GM10847 (cell line): ENCODE results near the gene VIL1.
A peak's percentile ranks its signal among the peaks of the same experiment; 100 is the strongest.

Experiments
- POLR2A ChIP-seq: IDR thresholded peaks from 2 replicates; pipeline ENCODE4 v1.6.1; 2011; ENCODE audit not compliant: insufficient read length; ENCODE audit errors: extremely low read depth

Gene VIL1

GRCh38 chr2:218392459-218392858, 26.5 kb upstream of the VIL1 start:
- TF ChIP-seq POLR2A: no peak

- TF ChIP-seq POLR2A: no peak
These were observed 25.9 kb upstream of the VIL1 start for GRCh38 chr2:218392891-218393462.

- TF ChIP-seq POLR2A: no peak
These were observed 25.1 kb upstream of the VIL1 start for GRCh38 chr2:218393750-218394290.

GRCh38 chr2:218394298-218395089, 24.4 kb upstream of the VIL1 start:
- TF ChIP-seq POLR2A: no peak

GRCh38 chr2:218395090-218395444, 23.9 kb upstream of the VIL1 start:
- no peak for TF ChIP-seq POLR2A

GRCh38 chr2:218395456-218395825, 23.5 kb upstream of the VIL1 start:
- TF ChIP-seq POLR2A: no peak

- TF ChIP-seq POLR2A: no peak
These were observed 22.9 kb upstream of the VIL1 start for GRCh38 chr2:218395826-218396687.

- TF ChIP-seq POLR2A: no peak
These were observed 22.0 kb upstream of the VIL1 start for GRCh38 chr2:218396688-218397462.

GRCh38 chr2:218397463-218397819, 21.5 kb upstream of the VIL1 start:
- no peak for TF ChIP-seq POLR2A

- TF ChIP-seq POLR2A: peak; percentile 33
These were observed 21.0 kb upstream of the VIL1 start for GRCh38 chr2:218397820-218398436.

- no peak for TF ChIP-seq POLR2A
These were observed 20.2 kb upstream of the VIL1 start for GRCh38 chr2:218398437-218399390.

GRCh38 chr2:218399391-218400166, 19.3 kb upstream of the VIL1 start, which contains the start of gene CTDSP1:
Gene CTDSP1, plus strand, starts transcription at chr2:218399868. Its CDS starts 223 bp downstream, at chr2:218400091.
- peak; percentile 48 for TF ChIP-seq POLR2A

GRCh38 chr2:218400167-218400929, 18.6 kb upstream of the VIL1 start:
- TF ChIP-seq POLR2A: no peak
